ENCODE data around the gene PLEKHM3. TPM values are rescaled to one million over a fixed set of nuclear protein-coding genes. Genes with fewer than 3 reads are reported as not detected.

The PLEKHM3 gene
- total and polyA plus RNA-seq, 2 of the 13 experiments (the other 11 are each of a cell fraction or from before 2014, with no cell fraction given): 4.5 to 4.7 TPM

- TF ChIP-seq PAXIP1 (CRISPR knock-in tag; conservative IDR thresholded peaks at IDR 0.05) (0 out of 2 replicates have a peak, but pooled peaks have one; percentile 28), ZNF775 (CRISPR knock-in tag; IDR thresholded peaks at IDR 0.05; ENCODE audit: borderline replicate concordance) (no peak), HIC2 (CRISPR knock-in tag; IDR thresholded peaks at IDR 0.05; ENCODE audit: low read depth) (no peak), ZBTB20 (CRISPR knock-in tag; IDR thresholded peaks at IDR 0.05; ENCODE audit: borderline replicate concordance, low read depth) (0 out of 2 replicates have a peak, but pooled peaks have one; percentile 22), ZXDC (CRISPR knock-in tag; IDR thresholded peaks at IDR 0.05) (no peak), TBX3 (IDR thresholded peaks at IDR 0.05; ENCODE audit: borderline replicate concordance) (peak; percentile 54; the same call in 1 of the 2 replicates), TAF1 (CRISPR knock-in tag; IDR thresholded peaks at IDR 0.05) (no peak), ZNF619 (CRISPR knock-in tag; IDR thresholded peaks at IDR 0.05) (no peak), ZBTB38 (CRISPR knock-in tag; IDR thresholded peaks at IDR 0.05) (peak; percentile 57), ZNF276 (CRISPR knock-in tag; IDR thresholded peaks at IDR 0.05; ENCODE audit: low read depth) (no peak), MIER3 (CRISPR knock-in tag; IDR thresholded peaks at IDR 0.05; ENCODE audit: borderline replicate concordance) (peak; percentile 77; the same call in 1 of the 2 replicates), IRF2 (CRISPR knock-in tag; IDR thresholded peaks at IDR 0.05) (no peak), HDAC1 (CRISPR knock-in tag; IDR thresholded peaks at IDR 0.05) (0 out of 2 replicates have a peak, but pooled peaks have one; percentile 16), ARID3A (IDR thresholded peaks at IDR 0.05; ENCODE audit: low read depth, low read length) (peak; percentile 43; the same call in 1 of the 2 replicates), ZFP1 (CRISPR knock-in tag; IDR thresholded peaks at IDR 0.05) (no peak), ZNF703 (CRISPR knock-in tag; IDR thresholded peaks at IDR 0.05; ENCODE audit: borderline replicate concordance) (no peak), ZNF652 (CRISPR knock-in tag; IDR thresholded peaks at IDR 0.05; ENCODE audit: borderline replicate concordance, low read depth) (peak; percentile 82; the same call in 1 of the 2 replicates), PRPF4 (IDR thresholded peaks at IDR 0.05; ENCODE audit: low read depth, low read length, poor library complexity, severe bottlenecking) (peak; percentile 60)
These were observed 201.5 kb downstream of the PLEKHM3 start (continued) for GRCh38 chr2:207823865-207824264.

All from HepG2 (cell line).